VCaP (cell line): ENCODE results near the gene CRYGD.
A peak's percentile ranks its signal among the peaks of the same experiment; 100 is the strongest.
"Not testable (repeated sequence)": the region's sequence is repeated elsewhere in the genome, so short reads cannot be mapped to it uniquely, and the experiment has no call there.

Experiments
- H3K27ac ChIP-seq: fragments of 450-650 bp; 2 replicates; pipeline ENCODE4 v1.5.1; 2017
- CTCF ChIP-seq: fragments of 450-650 bp; conservative IDR thresholded peaks from 2 replicates; pipeline ENCODE4 v1.5.1; 2017; ENCODE audit warnings: mild to moderate bottlenecking, moderate library complexity

Gene CRYGD

GRCh38 chr2:208101716-208102631, 22.4 kb downstream of the CRYGD start:
- peak; percentile 77 for TF ChIP-seq CTCF
- no peak overlapping the region for H3K27ac ChIP-seq

- no peak for TF ChIP-seq CTCF
- no peak overlapping the region for H3K27ac ChIP-seq
These were observed 24.4 kb downstream of the CRYGD start for GRCh38 chr2:208099682-208100470.

- not testable (repeated sequence) for H3K27ac ChIP-seq
These were observed 25.6 kb downstream of the CRYGD start for GRCh38 chr2:208098701-208099100.

- no peak for TF ChIP-seq CTCF
- no peak overlapping the region for H3K27ac ChIP-seq
These were observed 26.1 kb downstream of the CRYGD start for GRCh38 chr2:208098267-208098666.

- no peak overlapping the region for H3K27ac ChIP-seq
- no peak for TF ChIP-seq CTCF
These were observed 26.5 kb downstream of the CRYGD start for GRCh38 chr2:208097801-208098200.

- no peak overlapping the region for H3K27ac ChIP-seq
- TF ChIP-seq CTCF = no peak
These were observed 27.0 kb downstream of the CRYGD start for GRCh38 chr2:208097313-208097712.

GRCh38 chr2:208096080-208096479, 28.2 kb downstream of the CRYGD start:
- no peak overlapping the region for H3K27ac ChIP-seq
- no peak for TF ChIP-seq CTCF
